Measurements from ENCODE around the gene CHCHD6. TPM values are rescaled to one million over a fixed set of nuclear protein-coding genes. Genes with fewer than 3 reads are reported as not detected.

CHCHD6 gene
- total RNA-seq, 1 experiment from 2014 or later, result 45.9 TPM

GRCh38 chr3:126991366-126992200 lies 287.5 kb downstream of the CHCHD6 start:
- Mint-ChIP-seq H3K9me3 (ENCODE audit: low read depth, unreplicated experiment) (no peaks in the 10 kb centered on the region), H3K27ac (ENCODE audit: unreplicated experiment) (no peak overlapping the region), H3K36me3 (ENCODE audit: insufficient read depth, unreplicated experiment) (peaks cover 19% of the 10 kb centered on the region), H3K4me1 (ENCODE audit: low read depth, unreplicated experiment) (peaks cover 9% of the 10 kb centered on the region), H3K4me3 (ENCODE audit: low read depth, unreplicated experiment) (no peak overlapping the region), H3K27me3 (ENCODE audit: unreplicated experiment) (no peaks in the 10 kb centered on the region)
- TF ChIP-seq CTCF (IDR thresholded peaks at IDR 0.05; ENCODE audit: unreplicated experiment), result no peak
- DNase-seq, result no peak
- BruUV-seq (replicated peaks), result no TSS peak
- CTCF ChIA-PET, result interaction anchor here (0.6 kb wide), 1 partner anchor 10 kb away, joined by 3 read pairs; no protein-coding TSS in a partner anchor
- intact Hi-C loops (cut with micrococcal nuclease; ENCODE audit: unreplicated experiment), result no loop called here

GRCh38 chr3:126992216-126992615 lies 288.2 kb downstream of the CHCHD6 start:
- no peak overlapping the region for H3K27ac Mint-ChIP-seq (ENCODE audit: unreplicated experiment)
- H3K27me3 Mint-ChIP-seq (ENCODE audit: unreplicated experiment), result no peaks in the 10 kb centered on the region
- H3K9me3 Mint-ChIP-seq (ENCODE audit: low read depth, unreplicated experiment), result no peaks in the 10 kb centered on the region
- DNase-seq, result no peak
- peaks cover 3% of the 10 kb centered on the region for H3K4me1 Mint-ChIP-seq (ENCODE audit: low read depth, unreplicated experiment)
- H3K4me3 Mint-ChIP-seq (ENCODE audit: low read depth, unreplicated experiment), result no peak overlapping the region
- BruUV-seq (replicated peaks), result no TSS peak
- H3K36me3 Mint-ChIP-seq (ENCODE audit: insufficient read depth, unreplicated experiment), result peaks cover 19% of the 10 kb centered on the region
- CTCF ChIA-PET, result interaction anchor here (0.6 kb wide), 1 partner anchor 11 kb away, joined by 3 read pairs; no protein-coding TSS in a partner anchor
- TF ChIP-seq CTCF (IDR thresholded peaks at IDR 0.05; ENCODE audit: unreplicated experiment), result no peak
- intact Hi-C loops (cut with micrococcal nuclease; ENCODE audit: unreplicated experiment), result no loop called here

GRCh38 chr3:126992776-126993175 lies 288.7 kb downstream of the CHCHD6 start:
- BruUV-seq (replicated peaks), result no TSS peak
- H3K27me3 Mint-ChIP-seq (ENCODE audit: unreplicated experiment), result no peaks in the 10 kb centered on the region
- no peak for TF ChIP-seq CTCF (IDR thresholded peaks at IDR 0.05; ENCODE audit: unreplicated experiment)
- no peaks in the 10 kb centered on the region for H3K9me3 Mint-ChIP-seq (ENCODE audit: low read depth, unreplicated experiment)
- H3K27ac Mint-ChIP-seq (ENCODE audit: unreplicated experiment), result no peak overlapping the region
- DNase-seq, result no peak
- intact Hi-C loops (cut with micrococcal nuclease; ENCODE audit: unreplicated experiment), result no loop called here
- H3K36me3 Mint-ChIP-seq (ENCODE audit: insufficient read depth, unreplicated experiment), result peaks cover 20% of the 10 kb centered on the region
- H3K4me3 Mint-ChIP-seq (ENCODE audit: low read depth, unreplicated experiment), result no peak overlapping the region
- peaks cover 3% of the 10 kb centered on the region for H3K4me1 Mint-ChIP-seq (ENCODE audit: low read depth, unreplicated experiment)
- CTCF ChIA-PET, result no interaction called here

GRCh38 chr3:126993436-126993835 lies 289.4 kb downstream of the CHCHD6 start:
- peaks cover 10% of the 10 kb centered on the region for H3K4me1 Mint-ChIP-seq (ENCODE audit: low read depth, unreplicated experiment)
- no peak for TF ChIP-seq CTCF (IDR thresholded peaks at IDR 0.05; ENCODE audit: unreplicated experiment)
- H3K9me3 Mint-ChIP-seq (ENCODE audit: low read depth, unreplicated experiment), result no peaks in the 10 kb centered on the region
- H3K36me3 Mint-ChIP-seq (ENCODE audit: insufficient read depth, unreplicated experiment), result peaks cover 21% of the 10 kb centered on the region
- no peak overlapping the region for H3K4me3 Mint-ChIP-seq (ENCODE audit: low read depth, unreplicated experiment)
- no peak overlapping the region for H3K27ac Mint-ChIP-seq (ENCODE audit: unreplicated experiment)
- no peak for DNase-seq
- no TSS peak for BruUV-seq (replicated peaks)
- CTCF ChIA-PET, result no interaction called here
- intact Hi-C loops (cut with micrococcal nuclease; ENCODE audit: unreplicated experiment), result no loop called here
- H3K27me3 Mint-ChIP-seq (ENCODE audit: unreplicated experiment), result no peaks in the 10 kb centered on the region
